HG02943 (cell line): ENCODE data around the gene SMIM21.

ENCODE experiments used
- ATAC-seq: cut with Tn5 transposase; IDR thresholded peaks from one replicate; pipeline ENCODE4 v1.9.1; 2021; ENCODE audit warnings: mild to moderate bottlenecking, low read depth, moderate library complexity; ENCODE audit not compliant: unreplicated experiment

Gene SMIM21

DNA sequence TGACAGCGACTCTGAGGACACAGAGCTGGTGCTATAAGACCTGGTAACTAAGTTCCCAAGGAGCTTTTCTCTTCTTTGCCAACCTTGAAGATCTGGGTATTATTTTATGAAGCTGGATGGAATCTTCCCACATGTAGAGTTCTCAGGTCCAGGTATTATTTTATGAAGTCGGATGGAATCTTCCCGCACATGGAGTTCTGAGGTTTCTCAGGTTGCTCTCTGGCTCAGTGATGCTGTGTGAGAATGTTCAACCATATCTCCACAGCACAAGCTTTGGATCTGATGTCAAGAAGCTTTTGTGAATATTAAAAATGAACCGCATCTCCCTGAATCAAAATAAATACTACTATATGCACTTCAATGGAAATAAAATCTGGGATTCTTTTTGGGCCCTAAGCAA is at the start of gene SMIM21:
Gene SMIM21, minus strand, starts transcription at position 101 of the 400 bp plus-strand sequence. CDS start 140 bp downstream, outside the sequence.
- no peak for ATAC-seq

DNA sequence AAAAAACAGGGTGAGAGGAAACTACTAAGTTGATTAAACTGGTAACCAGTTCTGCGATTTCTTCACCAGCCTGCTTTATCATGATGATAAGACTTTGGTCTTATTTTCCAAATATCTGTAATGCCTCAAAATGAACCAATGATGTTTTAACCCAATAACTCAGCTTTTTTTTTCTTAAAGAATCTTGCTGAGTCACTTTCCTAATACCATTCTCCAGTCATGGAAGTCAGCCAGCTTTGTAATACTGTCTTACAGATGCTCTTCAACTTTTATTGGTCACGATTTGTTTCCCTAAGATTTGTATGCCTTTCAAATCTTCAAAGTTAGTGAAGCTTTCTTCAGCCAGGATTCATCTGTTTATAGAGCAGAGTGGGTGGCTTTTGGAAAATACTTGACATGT is 47.7 kb upstream of the SMIM21 start:
- ATAC-seq = no peak

DNA sequence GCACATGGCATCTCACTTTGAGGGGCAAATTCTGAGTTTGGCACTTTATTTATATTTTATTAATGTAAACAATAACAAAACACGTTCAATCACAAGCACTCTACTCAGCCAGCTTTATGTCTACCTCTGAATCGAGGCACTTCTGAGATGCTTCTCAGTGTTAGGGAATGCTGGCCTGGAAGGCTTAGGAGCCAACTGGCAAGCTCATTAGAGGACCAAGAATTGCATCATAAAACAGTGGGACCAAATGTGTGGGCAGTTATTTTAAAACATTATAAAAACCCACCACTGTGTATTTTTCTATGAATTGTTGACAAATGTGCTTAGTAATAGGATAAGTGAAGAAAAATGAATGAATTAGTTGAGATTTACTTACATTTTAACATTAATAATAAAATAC is 46.8 kb upstream of the SMIM21 start:
- ATAC-seq = no peak

DNA sequence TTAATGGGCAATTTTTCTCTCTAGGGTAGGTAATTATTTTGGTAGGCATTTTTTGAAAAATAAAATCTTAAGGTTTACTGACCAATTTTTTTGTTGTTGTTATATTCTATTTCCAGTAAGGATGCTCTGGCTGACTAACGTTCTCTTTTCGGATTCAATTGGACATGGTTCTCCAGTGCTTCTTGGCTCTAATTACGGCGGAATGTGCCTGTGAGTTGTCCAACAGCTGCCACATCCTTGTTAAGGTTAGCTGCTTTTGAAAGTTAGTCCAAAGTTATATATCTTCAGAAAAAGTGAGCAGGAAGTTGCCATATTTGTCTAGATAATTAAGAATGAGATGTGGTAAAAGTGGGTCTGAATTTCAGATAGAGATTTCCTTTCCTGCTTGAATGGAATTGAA is 45.8 kb upstream of the SMIM21 start:
- ATAC-seq = no peak

DNA sequence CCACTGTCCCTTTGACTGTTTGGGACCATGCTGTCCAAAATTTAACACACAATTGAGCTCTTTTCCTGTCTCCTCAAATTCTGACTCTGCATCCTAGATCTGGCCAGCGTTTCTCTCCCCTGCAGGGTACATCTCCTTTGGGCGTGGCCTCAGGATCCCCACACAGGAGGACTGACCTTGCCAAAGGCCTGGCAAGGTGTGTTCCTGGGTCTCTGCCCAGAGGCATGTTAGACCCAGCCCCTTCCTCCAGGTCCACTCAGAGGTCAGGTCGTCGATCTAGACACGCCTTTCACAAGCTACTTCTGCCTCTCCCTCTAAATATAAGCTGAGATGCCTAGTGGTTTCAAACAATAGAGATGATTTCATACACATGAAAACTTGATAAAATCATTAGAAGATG is 45.4 kb upstream of the SMIM21 start:
- ATAC-seq = no peak

DNA sequence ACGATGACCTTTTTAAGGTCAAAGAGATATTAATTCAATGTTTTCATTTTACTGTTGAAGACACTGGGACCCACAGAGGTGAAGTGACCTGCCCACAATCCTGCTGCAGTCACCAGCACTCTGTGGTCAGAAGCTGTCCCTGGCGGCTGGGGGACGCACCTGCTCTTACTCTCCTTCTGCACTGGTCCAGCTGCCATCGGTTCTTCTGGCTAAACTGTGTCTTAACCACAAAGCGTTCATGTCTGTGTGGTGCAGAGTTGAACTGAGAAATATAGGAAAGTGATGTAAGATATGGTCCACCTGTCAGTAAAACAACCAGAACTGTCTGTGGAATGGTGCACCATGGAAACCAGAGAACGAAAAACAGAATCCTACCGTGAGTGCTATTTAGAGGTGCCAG is 44.9 kb upstream of the SMIM21 start:
- ATAC-seq = no peak

DNA sequence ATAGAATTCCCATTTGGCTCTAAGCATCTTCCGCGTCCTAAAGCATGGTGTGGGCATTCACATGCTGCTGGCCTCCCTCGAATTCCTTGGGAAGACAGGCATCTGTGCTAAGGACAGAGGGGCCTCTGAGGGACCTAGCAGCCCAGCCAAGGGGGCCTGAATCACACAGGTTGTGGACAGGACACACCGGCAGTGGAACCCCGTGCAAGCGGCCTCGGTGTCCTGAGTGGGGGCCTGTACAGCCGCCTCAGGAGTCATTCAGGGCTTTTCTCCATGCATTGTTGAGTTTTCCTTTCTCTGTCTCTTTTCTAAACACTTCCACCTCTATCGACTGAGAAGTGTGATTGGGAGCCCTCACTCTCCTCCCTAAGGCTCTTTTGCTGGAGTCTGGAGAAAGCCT is 44.3 kb upstream of the SMIM21 start:
- no peak for ATAC-seq

DNA sequence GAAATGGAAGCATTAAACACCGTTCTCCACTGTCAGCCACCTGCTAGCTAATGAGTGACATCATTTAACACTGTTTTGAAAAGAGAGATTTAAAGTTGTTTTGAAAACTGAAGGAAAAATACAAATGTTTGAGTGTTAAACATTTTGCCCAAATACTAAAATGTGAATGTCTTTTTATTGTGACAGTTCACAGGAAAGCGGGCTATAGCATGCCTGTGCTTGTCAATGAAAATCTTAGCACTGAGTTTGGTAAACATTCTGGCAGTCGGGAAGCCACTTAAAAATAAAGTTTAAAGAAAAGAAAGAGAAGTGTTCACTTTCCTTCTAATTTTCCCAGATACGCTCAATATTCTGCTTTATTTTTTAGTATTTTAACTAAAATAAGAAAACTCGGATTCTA is 40.3 kb upstream of the SMIM21 start:
- ATAC-seq = no peak

DNA sequence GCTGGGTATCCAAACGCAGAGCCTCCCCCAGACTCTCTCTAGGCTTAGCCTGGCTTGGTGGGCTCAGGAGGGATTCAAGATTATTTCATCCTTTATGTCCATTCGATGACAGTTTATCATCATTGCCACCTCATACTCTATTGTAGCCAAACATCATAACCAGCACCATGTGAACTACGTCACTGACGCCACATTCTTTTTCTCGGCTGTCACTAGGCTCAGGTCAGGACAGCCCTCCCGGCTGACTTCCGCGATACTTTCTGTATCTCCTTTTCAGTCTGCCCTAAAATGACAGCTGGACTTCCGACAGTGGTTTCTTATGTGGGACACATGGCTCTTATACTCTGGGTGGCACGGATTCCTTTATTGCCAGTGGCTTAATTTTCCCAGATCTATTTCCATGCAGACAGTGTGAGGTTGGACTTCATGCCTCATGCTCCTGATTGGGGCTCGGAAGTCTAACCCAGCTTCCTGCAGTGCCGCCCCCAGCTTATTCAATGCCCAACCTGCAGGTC is 39.8 kb upstream of the SMIM21 start:
- ATAC-seq = no peak

DNA sequence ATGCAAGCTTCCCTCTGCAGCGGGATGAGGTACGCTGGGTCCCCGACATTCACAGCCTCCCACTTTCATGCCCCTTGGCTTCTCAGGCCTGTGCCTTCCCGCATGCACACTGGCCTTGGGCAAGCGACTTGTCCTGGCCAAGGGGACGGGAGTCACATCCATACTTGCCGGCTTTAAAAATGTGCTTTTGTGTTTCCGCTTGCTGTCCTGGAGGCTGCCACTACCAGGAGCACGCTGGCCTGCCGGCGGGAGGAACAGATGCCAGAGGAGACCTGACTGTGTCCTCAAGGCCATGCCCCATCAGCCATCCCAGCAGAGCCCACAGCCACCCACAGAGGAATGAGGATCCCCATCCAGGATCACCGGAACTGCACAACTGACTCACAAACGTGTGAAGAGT is 36.9 kb upstream of the SMIM21 start:
- ATAC-seq = no peak

DNA sequence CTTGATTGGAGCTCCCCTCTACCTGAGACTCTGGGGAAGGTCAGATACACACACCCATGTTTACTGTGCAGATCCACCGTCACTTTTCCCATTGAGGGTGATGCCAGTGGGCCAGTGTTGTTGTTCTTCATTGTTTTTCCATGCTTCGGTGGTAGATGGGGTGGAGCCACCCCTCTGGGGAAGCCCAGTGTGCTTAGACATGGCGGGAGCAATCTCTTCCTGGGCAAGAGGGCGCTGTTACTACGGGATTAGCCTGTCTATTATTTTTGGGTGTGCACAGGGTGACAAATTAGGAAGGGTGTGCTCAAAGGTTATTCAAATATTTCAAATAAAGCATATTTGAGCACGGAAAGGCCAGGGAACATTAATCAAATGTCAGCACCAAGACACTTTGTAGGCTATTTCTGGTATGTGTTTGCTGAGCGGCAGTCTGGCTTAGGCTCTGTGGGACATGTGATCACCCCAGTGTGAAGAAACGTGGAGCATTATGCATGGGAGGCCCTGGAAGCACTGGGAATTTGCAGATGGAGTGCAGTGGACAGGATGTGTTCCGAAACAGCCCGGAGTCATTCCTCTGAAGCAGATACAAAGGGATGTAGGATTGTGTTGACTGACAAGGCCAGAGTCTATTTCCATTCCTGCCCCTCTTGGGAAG is 34.8 kb upstream of the SMIM21 start:
- ATAC-seq = no peak

DNA sequence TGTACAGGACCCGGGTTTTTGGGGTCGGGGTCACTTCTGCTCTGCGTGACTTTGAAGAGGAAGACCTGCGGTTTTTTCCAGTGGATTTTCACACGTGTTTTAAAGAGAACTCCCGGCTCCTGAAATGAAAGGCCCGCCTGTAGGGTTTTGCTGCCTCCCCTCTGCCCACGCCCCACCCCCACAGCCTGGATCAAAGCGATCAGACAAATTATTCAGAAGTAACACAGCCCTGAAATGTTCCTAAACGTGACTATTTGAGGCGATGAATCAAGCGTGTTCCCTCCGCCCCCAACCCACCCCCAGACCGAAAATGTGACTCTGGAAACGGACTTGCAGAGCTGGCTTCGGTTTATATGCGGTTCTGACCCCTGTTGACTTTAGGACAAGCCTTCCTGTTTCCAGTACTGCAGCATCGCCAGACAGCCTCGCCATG is 28.7 kb upstream of the SMIM21 start:
- ATAC-seq = no peak

DNA sequence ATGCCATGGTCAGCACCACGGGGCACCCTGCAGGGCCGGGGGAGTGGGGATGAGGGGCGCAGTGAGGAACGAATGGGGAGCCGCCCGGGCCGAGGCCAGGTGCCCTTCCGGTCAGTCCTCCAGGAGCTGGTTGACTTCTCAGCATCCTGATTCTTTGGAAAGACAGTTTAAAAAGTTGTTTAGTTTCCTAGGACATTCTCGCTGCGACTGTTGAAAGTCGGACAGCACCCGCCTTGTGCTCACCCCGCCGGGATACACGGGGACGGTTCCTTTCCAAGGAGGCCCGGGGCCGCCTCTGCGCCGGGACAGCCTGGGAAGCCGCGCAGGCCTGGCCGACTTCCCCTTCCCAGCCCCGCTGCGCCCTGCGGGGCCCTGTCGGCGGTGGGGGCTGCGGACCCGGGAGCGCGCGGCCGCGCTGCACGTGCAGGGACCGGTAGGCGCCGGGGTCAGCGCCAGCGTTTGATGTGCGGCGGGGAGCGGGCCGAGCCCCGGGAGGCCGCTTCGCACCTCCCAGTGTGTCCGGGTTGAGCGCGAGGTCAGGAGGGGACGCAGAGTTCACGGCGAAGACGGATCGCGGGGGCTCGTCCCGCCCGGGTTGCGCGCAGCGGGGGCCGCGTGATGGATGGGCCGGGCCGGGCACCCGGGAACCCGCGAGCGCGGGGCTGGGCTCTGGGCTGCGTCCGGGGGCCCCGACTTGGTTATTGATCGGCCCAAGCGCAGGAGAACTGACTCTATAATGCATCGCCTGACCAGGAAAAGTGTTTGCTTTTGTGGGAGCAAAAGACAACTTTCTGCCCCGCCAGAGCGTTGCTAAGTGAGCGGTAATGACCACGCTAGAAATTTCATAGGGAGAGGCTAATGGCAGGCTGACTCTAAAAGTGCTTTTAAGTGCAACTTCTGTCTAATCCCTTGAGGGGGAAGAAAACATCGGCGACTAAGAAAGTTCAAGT is 28.0 kb upstream of the SMIM21 start:
- no peak for ATAC-seq

DNA sequence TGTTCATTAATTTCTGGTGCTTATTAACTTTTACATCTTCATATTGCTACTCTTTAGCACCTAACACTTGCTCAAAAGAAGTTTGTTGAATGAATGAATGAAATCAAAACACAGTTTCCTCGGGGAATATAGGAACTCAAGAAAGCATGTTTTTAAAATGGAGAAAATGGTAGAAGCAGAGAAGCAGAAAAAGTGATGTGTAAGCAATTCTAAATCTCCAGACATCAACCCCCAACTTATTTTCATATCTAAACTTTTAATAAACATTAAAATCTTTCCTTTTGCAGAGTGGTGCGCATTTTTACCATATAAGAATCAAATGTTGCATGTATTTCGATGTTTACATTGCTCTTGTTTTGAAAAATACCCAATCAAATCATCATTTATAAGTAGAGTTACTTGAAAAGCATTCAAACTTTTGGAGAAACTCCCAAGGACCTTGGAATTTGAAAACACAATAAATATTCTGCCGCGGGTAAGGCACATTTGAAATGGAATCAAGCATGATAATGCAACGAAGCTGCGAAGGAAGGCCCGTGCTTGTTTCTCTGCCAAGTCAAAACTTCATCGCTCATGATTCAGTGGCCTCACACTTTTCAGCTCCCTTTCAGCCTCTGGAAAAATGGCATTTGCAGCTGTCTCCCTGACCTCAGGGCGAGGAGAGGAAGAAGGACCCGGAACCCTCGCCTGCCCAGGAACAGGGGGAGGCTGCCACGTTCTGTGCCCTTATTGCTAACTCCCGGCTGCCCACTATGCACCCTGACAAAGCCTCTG is 26.7 kb upstream of the SMIM21 start:
- ATAC-seq = no peak

DNA sequence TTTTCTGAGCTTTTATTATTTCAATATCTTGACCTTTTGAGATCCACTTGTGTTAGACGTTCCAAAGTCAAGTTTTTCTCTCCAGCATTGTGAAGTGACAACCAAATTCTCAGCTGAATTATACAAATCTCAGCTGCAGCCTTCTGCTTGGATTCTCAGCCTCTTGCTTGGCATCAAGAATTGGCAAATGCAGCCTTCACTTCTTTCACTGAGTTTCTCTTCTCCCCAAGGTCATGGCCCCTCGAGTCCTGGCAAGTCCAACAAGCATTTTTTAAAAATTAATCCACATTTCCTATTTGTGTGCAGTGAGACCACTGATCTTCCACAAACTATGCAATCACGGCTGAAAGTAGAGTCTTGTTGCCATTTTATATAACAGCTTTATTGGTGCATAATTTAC is 23.4 kb upstream of the SMIM21 start:
- no peak for ATAC-seq

DNA sequence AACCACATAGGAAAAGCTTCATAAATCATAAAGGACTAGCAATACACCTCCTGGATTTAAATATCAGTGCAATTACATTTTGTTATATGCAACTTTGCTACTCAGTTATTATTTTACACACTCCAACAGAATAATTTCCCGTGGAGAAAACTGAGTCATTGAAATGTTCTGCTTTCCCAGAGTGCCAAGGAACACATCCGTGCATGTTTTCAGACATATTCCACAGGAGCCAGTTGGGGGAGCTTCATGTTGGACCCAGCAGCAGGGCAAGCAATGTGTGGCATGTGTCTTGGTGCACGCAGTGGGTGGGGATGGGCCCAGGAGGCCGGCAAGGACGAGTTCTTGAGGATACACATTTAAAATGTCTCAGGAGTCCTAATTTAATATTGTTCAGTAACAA is 14.4 kb upstream of the SMIM21 start:
- no peak for ATAC-seq

DNA sequence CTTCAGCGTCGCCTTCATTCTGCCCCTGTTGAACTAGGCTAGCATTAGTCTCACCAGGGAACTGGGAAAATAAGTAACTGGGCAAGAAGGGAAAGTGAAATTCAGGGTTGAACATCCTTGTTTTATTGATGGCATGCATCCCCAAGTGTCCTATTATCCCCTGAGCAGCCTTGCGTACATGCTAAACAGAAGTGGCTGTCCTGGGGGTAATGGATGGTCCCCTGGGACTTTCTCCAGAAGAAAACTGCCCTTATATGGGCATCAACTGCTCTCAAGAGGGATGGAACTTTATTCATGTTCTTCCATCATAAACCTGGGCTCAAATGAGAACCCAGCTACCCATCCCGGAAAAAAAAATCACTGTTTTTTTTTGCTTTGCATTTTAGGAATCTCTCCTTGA is 11.8 kb upstream of the SMIM21 start:
- no peak for ATAC-seq

DNA sequence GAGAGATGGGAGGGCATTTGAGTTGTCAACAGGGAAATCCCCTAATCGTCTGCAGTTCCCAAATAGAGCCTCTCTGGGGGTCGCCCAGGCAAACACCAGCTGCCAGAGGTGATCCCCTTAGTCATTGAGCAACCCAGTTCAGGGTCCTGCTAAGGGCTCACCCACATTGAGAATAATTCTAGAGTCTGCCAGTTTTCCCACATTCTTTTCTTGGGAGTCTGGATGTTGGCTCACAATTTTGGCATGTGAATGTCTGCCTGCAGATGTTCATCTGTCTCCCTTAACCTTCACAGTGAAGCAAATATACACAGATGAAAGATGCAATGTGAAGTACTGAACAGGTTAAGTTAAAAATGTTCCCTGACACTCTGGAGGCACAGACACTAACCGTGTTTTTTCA is 11.4 kb upstream of the SMIM21 start:
- no peak for ATAC-seq

DNA sequence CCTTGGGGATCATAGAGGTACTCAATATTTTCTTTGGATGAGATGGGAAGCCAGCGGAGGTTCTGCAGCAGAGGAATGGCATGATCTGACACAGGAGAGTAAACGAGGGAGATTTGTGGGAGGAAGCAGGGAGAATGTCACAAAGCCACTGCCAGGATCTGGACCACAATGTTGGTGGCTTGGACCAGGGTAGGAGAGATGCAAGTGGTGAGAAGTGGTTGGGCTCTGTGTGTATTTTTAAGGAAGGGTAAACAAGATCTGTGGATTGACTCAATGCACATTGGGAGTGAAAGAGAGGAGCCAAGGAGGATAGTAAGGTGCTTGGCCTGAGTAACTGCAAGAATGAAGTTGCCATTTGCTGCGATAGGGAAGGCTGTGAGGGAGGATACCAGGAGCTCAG is 10.5 kb upstream of the SMIM21 start:
- ATAC-seq = no peak

DNA sequence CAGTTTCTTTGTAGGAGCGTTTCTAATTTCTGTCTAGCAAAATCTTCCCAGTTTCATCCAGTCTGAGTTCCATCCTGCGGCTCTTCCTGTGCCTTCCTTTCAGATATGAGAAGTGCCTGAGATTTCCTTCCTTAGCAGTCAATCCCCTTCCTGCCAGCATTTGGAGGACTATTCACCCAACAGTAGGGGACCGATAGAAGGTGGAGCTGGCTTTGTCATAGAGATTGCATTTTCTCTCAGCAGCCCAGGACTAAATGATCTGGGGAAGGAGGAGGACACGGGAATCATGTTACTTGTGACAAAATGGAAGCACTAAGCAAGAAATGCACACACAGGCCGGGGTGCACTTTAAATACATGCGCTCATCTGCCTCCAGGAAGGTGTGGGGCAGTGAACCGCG is 5.6 kb upstream of the SMIM21 start:
- ATAC-seq = no peak

DNA sequence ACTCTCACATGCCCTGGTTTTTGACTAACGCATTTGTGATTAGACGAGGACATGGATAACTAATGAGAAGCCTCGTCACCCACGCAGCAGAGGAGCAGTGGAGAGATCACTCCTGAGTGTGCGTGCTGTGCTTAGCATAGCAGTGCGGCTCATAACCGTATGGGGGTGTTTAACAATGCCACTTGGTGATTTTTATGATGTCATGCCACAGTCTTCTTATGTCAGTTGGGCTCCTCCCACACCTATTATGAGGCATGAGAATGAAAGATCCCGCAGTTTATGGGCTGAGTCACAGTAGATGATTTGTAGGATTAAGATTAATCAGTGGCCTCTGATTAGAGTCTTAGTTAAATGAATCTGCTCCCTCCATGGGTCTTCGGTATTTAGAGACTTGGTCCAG is 2.5 kb upstream of the SMIM21 start:
- ATAC-seq = no peak
